Gastroesophageal sphincter (tissue), 3 donors: Measurements from ENCODE around the gene CCDC136.

Source experiments
- EP300 ChIP-seq: sonication (generic); formaldehyde crosslinking; IDR thresholded peaks from one replicate; pipeline ENCODE4 v1.6.1; 2017; ENCODE audit warnings: antibody characterized with exemption, mild to moderate bottlenecking
- POLR2A ChIP-seq, 2 donors: fragments of 450-650 bp; IDR thresholded peaks; one replicate each; pipeline ENCODE4 v1.6.1; 2017; ENCODE audit warnings: antibody characterized with exemption in 2 of 2, mild to moderate bottlenecking in 2 of 2, moderate library complexity in 1 of 2
- TF ChIP-seq, protein P1 (sequence below), 4 experiments: fragments of 200-600 bp in 2 of 4; fragments of 450-650 bp in 2 of 4; sonication (generic) in 1 of 4; IDR thresholded peaks; one replicate each; pipeline ENCODE4 v1.5.1; 2017 to 2019; ENCODE audit warnings: antibody characterized with exemption in 4 of 4, mild to moderate bottlenecking in 2 of 4, moderate library complexity in 2 of 4

DNA sequence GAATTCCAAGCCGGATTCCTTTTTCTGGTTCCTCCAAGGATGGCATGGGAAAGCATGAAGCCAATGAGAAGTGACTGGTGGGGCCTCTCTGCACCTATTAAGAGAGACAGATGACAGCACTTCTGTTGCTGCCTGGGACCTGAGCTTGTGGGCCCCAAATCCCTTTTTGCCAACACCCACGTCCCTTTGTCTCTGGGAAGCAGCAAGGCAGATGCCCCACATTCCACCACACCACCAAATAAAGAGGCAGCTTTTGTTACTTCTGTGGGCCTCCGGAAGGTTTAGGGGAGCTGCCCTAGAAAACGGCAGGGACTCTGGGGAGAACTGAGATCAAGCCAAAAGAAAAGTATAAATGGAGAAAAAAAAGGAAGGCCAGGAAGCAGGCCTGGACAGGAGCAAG lies 3.4 kb downstream of the CCDC136 start:
- TF ChIP-seq, protein P1, sequence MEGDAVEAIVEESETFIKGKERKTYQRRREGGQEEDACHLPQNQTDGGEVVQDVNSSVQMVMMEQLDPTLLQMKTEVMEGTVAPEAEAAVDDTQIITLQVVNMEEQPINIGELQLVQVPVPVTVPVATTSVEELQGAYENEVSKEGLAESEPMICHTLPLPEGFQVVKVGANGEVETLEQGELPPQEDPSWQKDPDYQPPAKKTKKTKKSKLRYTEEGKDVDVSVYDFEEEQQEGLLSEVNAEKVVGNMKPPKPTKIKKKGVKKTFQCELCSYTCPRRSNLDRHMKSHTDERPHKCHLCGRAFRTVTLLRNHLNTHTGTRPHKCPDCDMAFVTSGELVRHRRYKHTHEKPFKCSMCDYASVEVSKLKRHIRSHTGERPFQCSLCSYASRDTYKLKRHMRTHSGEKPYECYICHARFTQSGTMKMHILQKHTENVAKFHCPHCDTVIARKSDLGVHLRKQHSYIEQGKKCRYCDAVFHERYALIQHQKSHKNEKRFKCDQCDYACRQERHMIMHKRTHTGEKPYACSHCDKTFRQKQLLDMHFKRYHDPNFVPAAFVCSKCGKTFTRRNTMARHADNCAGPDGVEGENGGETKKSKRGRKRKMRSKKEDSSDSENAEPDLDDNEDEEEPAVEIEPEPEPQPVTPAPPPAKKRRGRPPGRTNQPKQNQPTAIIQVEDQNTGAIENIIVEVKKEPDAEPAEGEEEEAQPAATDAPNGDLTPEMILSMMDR (IDR thresholded peaks at IDR 0.05): no peak
- no peak for TF ChIP-seq EP300
- no peak for TF ChIP-seq POLR2A (IDR thresholded peaks at IDR 0.05)
